GM19328 (cell line): ENCODE results near the gene ZNF117.
"Not testable (repeated sequence)": the region's sequence is repeated elsewhere in the genome, so short reads cannot be mapped to it uniquely, and the experiment has no call there.

Experiments
- ATAC-seq: cut with Tn5 transposase; IDR thresholded peaks from one replicate; pipeline ENCODE4 v1.9.1; 2021; ENCODE audit warnings: mild to moderate bottlenecking, moderate library complexity; ENCODE audit not compliant: unreplicated experiment

ZNF117 gene

GRCh38 chr7:64997164-64997908 lies 6.5 kb upstream of the ZNF117 start:
- no peak for ATAC-seq

- no peak for ATAC-seq
These were observed 5.5 kb upstream of the ZNF117 start for GRCh38 chr7:64996305-64996704.

- ATAC-seq, result no peak
These were observed 3.1 kb upstream of the ZNF117 start for GRCh38 chr7:64993901-64994300.

GRCh38 chr7:64992971-64993370 lies 2.1 kb upstream of the ZNF117 start:
- no peak for ATAC-seq

- no peak for ATAC-seq
These were observed 620 bp downstream of the ZNF117 start for GRCh38 chr7:64990216-64990615.

- no peak for ATAC-seq
These were observed 12.2 kb downstream of the ZNF117 start for GRCh38 chr7:64978497-64979203.

- ATAC-seq, result no peak
These were observed 25.2 kb downstream of the ZNF117 start for GRCh38 chr7:64965594-64965993.

GRCh38 chr7:64959072-64959747 lies 31.6 kb downstream of the ZNF117 start:
- ATAC-seq, result no peak

GRCh38 chr7:64951250-64951848 lies 39.5 kb downstream of the ZNF117 start:
- ATAC-seq, result no peak

- ATAC-seq, result not testable (repeated sequence)
These were observed 40.2 kb downstream of the ZNF117 start for GRCh38 chr7:64950673-64951072.

- not testable (repeated sequence) for ATAC-seq
These were observed 42.1 kb downstream of the ZNF117 start for GRCh38 chr7:64948774-64949173.

GRCh38 chr7:64947252-64948000 lies 43.4 kb downstream of the ZNF117 start:
- ATAC-seq, result no peak

- ATAC-seq, result no peak
These were observed 44.1 kb downstream of the ZNF117 start for GRCh38 chr7:64946772-64947171.

GRCh38 chr7:64945503-64946175 lies 45.2 kb downstream of the ZNF117 start:
- no peak for ATAC-seq

GRCh38 chr7:64944667-64945502 lies 46.0 kb downstream of the ZNF117 start:
- not testable (repeated sequence) for ATAC-seq

GRCh38 chr7:64940021-64940420 lies 50.8 kb downstream of the ZNF117 start:
- ATAC-seq, result not testable (repeated sequence)

GRCh38 chr7:64938540-64938939 lies 52.3 kb downstream of the ZNF117 start:
- ATAC-seq, result no peak

- no peak for ATAC-seq
These were observed 56.4 kb downstream of the ZNF117 start for GRCh38 chr7:64934478-64934877.
